CD4-positive, alpha-beta T cell (primary cell): ENCODE data around the gene THNSL1. TPM values are rescaled to one million over a fixed set of nuclear protein-coding genes. Genes with fewer than 3 reads are reported as not detected.
"Not testable (repeated sequence)": the region's sequence is repeated elsewhere in the genome, so short reads cannot be mapped to it uniquely, and the experiment has no call there.

Source experiments
- ATAC-seq: fragments of 200-7000 bp; cut with Tn5 transposase; one replicate; pipeline ENCODE4 v1.10.0; 2022; ENCODE audit warnings: mild to moderate bottlenecking; ENCODE audit not compliant: poor library complexity
- CTCF ChIA-PET: fragments of 350-600 bp; sonication (Branson Sonifier 250); formaldehyde crosslinking; loops from one replicate; lab custom pipeline; 2021; ENCODE audit warnings: antibody characterized with exemption, inconsistent platforms; lab: Charles Lee
- POLR2A ChIA-PET: fragments of 350-600 bp; sonication (Branson Sonifier 250); formaldehyde crosslinking; loops from one replicate; lab custom pipeline; 2021; ENCODE audit warnings: antibody characterized with exemption, inconsistent platforms; lab: Charles Lee
- DNase-seq, 14 experiments: peaks; one replicate each; pipeline ENCODE4 v3.0.0-alpha.2; 2013 to 2020; ENCODE audit warnings: mixed read lengths in 2 of 14
- H3K27ac ChIP-seq, 2 donors: one replicate each; pipeline versions ENCODE4 v1.5.1 to v1.7.0; 2013; ENCODE audit warnings: low read length in 2 of 2, low read depth in 1 of 2, mild to moderate bottlenecking in 1 of 2
- H3K27me3 ChIP-seq, 2 experiments: 1 replicate in 1 of 2; 2 replicates in 1 of 2; pipeline versions ENCODE4 v1.6.1 to v1.7.0; 2013; ENCODE audit warnings: low read length in 2 of 2, control low read depth in 1 of 2, mild to moderate bottlenecking in 1 of 2, moderate library complexity in 1 of 2; ENCODE audit not compliant: insufficient read depth in 2 of 2, control insufficient read depth in 1 of 2
- H3K36me3 ChIP-seq: one replicate; pipeline ENCODE4 v1.6.1; 2013; ENCODE audit warnings: low read length, control low read depth; ENCODE audit not compliant: insufficient read depth
- H3K4me1 ChIP-seq: one replicate; pipeline ENCODE4 v1.6.1; 2013; ENCODE audit warnings: low read length, control low read depth; ENCODE audit not compliant: insufficient read depth
- H3K4me3 ChIP-seq: one replicate; pipeline ENCODE4 v1.5.1; 2013; ENCODE audit warnings: mild to moderate bottlenecking, low read length, moderate library complexity
- H3K9me3 ChIP-seq, 2 experiments: 1 replicate in 1 of 2; 2 replicates in 1 of 2; pipeline versions ENCODE4 v1.6.1 to v1.7.0; 2013; ENCODE audit warnings: low read length in 2 of 2, mild to moderate bottlenecking in 2 of 2, control low read depth in 1 of 2, moderate library complexity in 1 of 2; ENCODE audit not compliant: control insufficient read depth in 1 of 2, insufficient read depth in 1 of 2
- H3K27ac Mint-ChIP-seq: one replicate; pipeline ENCODE4 v1.8.0; 2020; ENCODE audit warnings: mixed read lengths
- H3K27me3 Mint-ChIP-seq: one replicate; pipeline ENCODE4 v1.8.0; 2021; ENCODE audit warnings: mixed read lengths
- H3K36me3 Mint-ChIP-seq: one replicate; pipeline ENCODE4 v1.8.0; 2021; ENCODE audit warnings: low read depth, mixed read lengths
- H3K4me1 Mint-ChIP-seq: one replicate; pipeline ENCODE4 v1.8.0; 2021; ENCODE audit warnings: low read depth, mixed read lengths
- H3K4me3 Mint-ChIP-seq: one replicate; pipeline ENCODE4 v1.8.0; 2020; ENCODE audit warnings: mild to moderate bottlenecking, mixed read lengths
- H3K9me3 Mint-ChIP-seq: one replicate; pipeline ENCODE4 v1.8.0; 2020; ENCODE audit warnings: mixed read lengths
- CTCF ChIP-seq: fragments of 200-600 bp; IDR thresholded peaks from one replicate; pipeline ENCODE4 v1.8.0; 2022; ENCODE audit warnings: antibody characterized with exemption, mild to moderate bottlenecking
- intact Hi-C, 2 experiments: fragments of 100-400 bp; cut with DNase I in 1 of 2; cut with micrococcal nuclease in 1 of 2; formaldehyde crosslinking; loops; one replicate each; pipeline versions ENCODE4 v1.15.1 to v1.9.0; 2023 to 2025; cut with DNase I, micrococcal nuclease
- total RNA-seq, 174 experiments: library from RNA in 2 of 174; stranded (reverse) in 2 of 174; gene quantifications; one replicate each; pipeline ENCODE4 v1.2.3 and lab custom pipeline; 2021 to 2026

Gene THNSL1
- total RNA-seq, 2 experiments from 2014 or later = 0.31 to 0.52 TPM

- Mint-ChIP-seq H3K9me3 (no peaks in the 10 kb centered on the region), H3K4me1 (no peaks in the 10 kb centered on the region), H3K27ac (no peak overlapping the region), H3K27me3 (no peaks in the 10 kb centered on the region), H3K36me3 (no peaks in the 10 kb centered on the region), H3K4me3 (no peak overlapping the region)
- Histone ChIP-seq H3K4me3 (no peak overlapping the region), H3K36me3 (no peaks in the 10 kb centered on the region), H3K27ac (no peak overlapping the region), H3K9me3 (no peaks in the 10 kb centered on the region), H3K27me3 (no peaks in the 10 kb centered on the region), H3K4me1 (peaks cover 3% of the 10 kb centered on the region)
- TF ChIP-seq CTCF = no peak
- POLR2A ChIA-PET = no interaction called here
- CTCF ChIA-PET = no interaction called here
- intact Hi-C loops = loop anchor here in 1 of 2 experiments (5.0 kb wide), 1 partner anchor 181 kb away; no protein-coding TSS in a partner anchor
- no peak for ATAC-seq
- DNase-seq = no peak
Observed at GRCh38 chr10:24968349-24968748, 48.1 kb upstream of the THNSL1 start.

GRCh38 chr10:24968951-24969350 lies 47.5 kb upstream of the THNSL1 start:
- DNase-seq, H3K9me3 Mint-ChIP-seq, H3K4me1 ChIP-seq, H3K4me3 Mint-ChIP-seq, ATAC-seq, H3K27ac ChIP-seq, H3K36me3 Mint-ChIP-seq, H3K36me3 ChIP-seq, H3K9me3 ChIP-seq, H3K27me3 Mint-ChIP-seq, H3K4me1 Mint-ChIP-seq, CTCF ChIA-PET, H3K4me3 ChIP-seq, H3K27me3 ChIP-seq, POLR2A ChIA-PET, H3K27ac Mint-ChIP-seq: not testable (repeated sequence)
- intact Hi-C loops = loop anchor here in 1 of 2 experiments (5.0 kb wide), 1 partner anchor 182 kb away; no protein-coding TSS in a partner anchor

GRCh38 chr10:24969841-24970281 lies 46.6 kb upstream of the THNSL1 start:
- no peak for DNase-seq
- no peaks in the 10 kb centered on the region for H3K36me3 Mint-ChIP-seq
- ChIA-PET CTCF (no interaction called here), POLR2A (no interaction called here)
- Histone ChIP-seq H3K4me1 (peaks cover 3% of the 10 kb centered on the region), H3K4me3 (no peak overlapping the region), H3K27ac (no peak overlapping the region), H3K9me3 (no peaks in the 10 kb centered on the region), H3K27me3 (no peaks in the 10 kb centered on the region), H3K36me3 (no peaks in the 10 kb centered on the region)
- no peak for ATAC-seq
- no peak for TF ChIP-seq CTCF
- H3K4me3 Mint-ChIP-seq = no peak overlapping the region
- H3K9me3 Mint-ChIP-seq = no peaks in the 10 kb centered on the region
- no peaks in the 10 kb centered on the region for H3K27me3 Mint-ChIP-seq
- intact Hi-C loops = loop anchor here in 1 of 2 experiments (5.0 kb wide), 1 partner anchor 183 kb away; no protein-coding TSS in a partner anchor
- no peaks in the 10 kb centered on the region for H3K4me1 Mint-ChIP-seq
- H3K27ac Mint-ChIP-seq = no peak overlapping the region

- intact Hi-C loops = no loop called here
- DNase-seq = no peak
- Histone ChIP-seq H3K27me3 (no peaks in the 10 kb centered on the region), H3K9me3 (no peaks in the 10 kb centered on the region), H3K27ac (no peak overlapping the region), H3K36me3 (no peaks in the 10 kb centered on the region), H3K4me3 (no peak overlapping the region), H3K4me1 (peaks cover 3% of the 10 kb centered on the region)
- no peaks in the 10 kb centered on the region for H3K4me1 Mint-ChIP-seq
- no peaks in the 10 kb centered on the region for H3K27me3 Mint-ChIP-seq
- no peaks in the 10 kb centered on the region for H3K36me3 Mint-ChIP-seq
- POLR2A ChIA-PET = no interaction called here
- CTCF ChIA-PET = no interaction called here
- ATAC-seq = no peak
- H3K9me3 Mint-ChIP-seq = no peaks in the 10 kb centered on the region
- no peak overlapping the region for H3K27ac Mint-ChIP-seq
- H3K4me3 Mint-ChIP-seq = no peak overlapping the region
- TF ChIP-seq CTCF = no peak
Observed at GRCh38 chr10:24971374-24971773, 45.0 kb upstream of the THNSL1 start.
